ENCODE results near the gene CNKSR3.

DNA sequence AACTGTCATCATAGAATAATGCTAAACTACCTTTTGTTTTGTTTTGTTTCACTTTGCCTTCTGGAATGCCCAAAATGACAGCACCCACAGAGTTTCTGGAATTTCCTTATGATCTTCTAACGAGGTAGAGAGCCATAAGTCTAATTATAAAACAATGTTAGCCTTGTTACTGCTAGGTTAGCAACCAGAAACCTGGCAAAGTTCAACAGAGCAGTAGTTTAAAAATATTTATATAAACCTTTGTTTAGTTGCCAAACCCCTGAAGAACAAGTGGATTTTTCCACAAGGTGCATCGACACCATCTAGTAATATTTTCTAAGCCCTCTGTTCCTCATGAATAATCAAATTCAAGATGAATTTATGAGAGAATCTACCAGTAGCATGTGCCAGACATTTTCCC, 126.3 kb downstream of the CNKSR3 start:
- TF ChIP-seq, protein P1, sequence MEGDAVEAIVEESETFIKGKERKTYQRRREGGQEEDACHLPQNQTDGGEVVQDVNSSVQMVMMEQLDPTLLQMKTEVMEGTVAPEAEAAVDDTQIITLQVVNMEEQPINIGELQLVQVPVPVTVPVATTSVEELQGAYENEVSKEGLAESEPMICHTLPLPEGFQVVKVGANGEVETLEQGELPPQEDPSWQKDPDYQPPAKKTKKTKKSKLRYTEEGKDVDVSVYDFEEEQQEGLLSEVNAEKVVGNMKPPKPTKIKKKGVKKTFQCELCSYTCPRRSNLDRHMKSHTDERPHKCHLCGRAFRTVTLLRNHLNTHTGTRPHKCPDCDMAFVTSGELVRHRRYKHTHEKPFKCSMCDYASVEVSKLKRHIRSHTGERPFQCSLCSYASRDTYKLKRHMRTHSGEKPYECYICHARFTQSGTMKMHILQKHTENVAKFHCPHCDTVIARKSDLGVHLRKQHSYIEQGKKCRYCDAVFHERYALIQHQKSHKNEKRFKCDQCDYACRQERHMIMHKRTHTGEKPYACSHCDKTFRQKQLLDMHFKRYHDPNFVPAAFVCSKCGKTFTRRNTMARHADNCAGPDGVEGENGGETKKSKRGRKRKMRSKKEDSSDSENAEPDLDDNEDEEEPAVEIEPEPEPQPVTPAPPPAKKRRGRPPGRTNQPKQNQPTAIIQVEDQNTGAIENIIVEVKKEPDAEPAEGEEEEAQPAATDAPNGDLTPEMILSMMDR (IDR thresholded peaks at IDR 0.05; ENCODE audit: low read length): no peak
- no peak for TF ChIP-seq EZH2 (IDR thresholded peaks at IDR 0.05; ENCODE audit: borderline replicate concordance, low read length)
